Endothelial cell of umbilical vein (primary cell): ENCODE results near the gene PLEKHF1.

Source experiments
- EZH2 ChIP-seq: IDR thresholded peaks from 2 replicates; pipeline ENCODE4 v1.6.1; 2012; ENCODE audit warnings: borderline replicate concordance, low read depth, mild to moderate bottlenecking, moderate library complexity, low read length, inconsistent platforms; ENCODE audit not compliant: severe bottlenecking
- MYC ChIP-seq: IDR thresholded peaks from one replicate; pipeline ENCODE4 v1.6.1; 2011; ENCODE audit warnings: mild to moderate bottlenecking, low read depth, low read length
- POLR2A ChIP-seq: IDR thresholded peaks from 2 replicates; pipeline ENCODE4 v1.6.1; 2012; ENCODE audit warnings: low read depth, mild to moderate bottlenecking, control low read depth, low read length
- POLR2AphosphoS5 ChIP-seq: IDR thresholded peaks from 2 replicates; pipeline ENCODE4 v1.6.1; 2012; ENCODE audit warnings: low read depth, mild to moderate bottlenecking, control low read depth, low read length, moderate library complexity; ENCODE audit not compliant: insufficient read depth
- TF ChIP-seq, protein P1 (sequence below), 2 donors: IDR thresholded peaks; 1 replicate in 1 of 2; 2 replicates in 1 of 2; pipeline ENCODE4 v1.5.1; 2011; ENCODE audit warnings: low read length in 2 of 2, mild to moderate bottlenecking in 2 of 2, moderate library complexity in 2 of 2, control low read depth in 1 of 2, inconsistent platforms in 1 of 2, low read depth in 1 of 2; ENCODE audit not compliant: insufficient read depth in 1 of 2; ENCODE audit errors: extremely low read depth in 1 of 2

GRCh38 chr19:29724746-29725145 lies 59.5 kb downstream of the PLEKHF1 start:
- TF ChIP-seq POLR2A (no peak), EZH2 (no peak), MYC (no peak), POLR2AphosphoS5 (no peak)
- TF ChIP-seq, protein P1, sequence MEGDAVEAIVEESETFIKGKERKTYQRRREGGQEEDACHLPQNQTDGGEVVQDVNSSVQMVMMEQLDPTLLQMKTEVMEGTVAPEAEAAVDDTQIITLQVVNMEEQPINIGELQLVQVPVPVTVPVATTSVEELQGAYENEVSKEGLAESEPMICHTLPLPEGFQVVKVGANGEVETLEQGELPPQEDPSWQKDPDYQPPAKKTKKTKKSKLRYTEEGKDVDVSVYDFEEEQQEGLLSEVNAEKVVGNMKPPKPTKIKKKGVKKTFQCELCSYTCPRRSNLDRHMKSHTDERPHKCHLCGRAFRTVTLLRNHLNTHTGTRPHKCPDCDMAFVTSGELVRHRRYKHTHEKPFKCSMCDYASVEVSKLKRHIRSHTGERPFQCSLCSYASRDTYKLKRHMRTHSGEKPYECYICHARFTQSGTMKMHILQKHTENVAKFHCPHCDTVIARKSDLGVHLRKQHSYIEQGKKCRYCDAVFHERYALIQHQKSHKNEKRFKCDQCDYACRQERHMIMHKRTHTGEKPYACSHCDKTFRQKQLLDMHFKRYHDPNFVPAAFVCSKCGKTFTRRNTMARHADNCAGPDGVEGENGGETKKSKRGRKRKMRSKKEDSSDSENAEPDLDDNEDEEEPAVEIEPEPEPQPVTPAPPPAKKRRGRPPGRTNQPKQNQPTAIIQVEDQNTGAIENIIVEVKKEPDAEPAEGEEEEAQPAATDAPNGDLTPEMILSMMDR (IDR thresholded peaks at IDR 0.05; ENCODE audit: extremely low read depth in 1 of 2, insufficient read depth in 1 of 2, low read depth in 1 of 2, low read length in 2 of 2), result no peak
